HG03378 (cell line): ENCODE data around the gene SPG11.
"Not testable (repeated sequence)": the region's sequence is repeated elsewhere in the genome, so short reads cannot be mapped to it uniquely, and the experiment has no call there.

Source experiments
- ATAC-seq: cut with Tn5 transposase; IDR thresholded peaks from one replicate; pipeline ENCODE4 v1.9.1; 2021; ENCODE audit warnings: mild to moderate bottlenecking, moderate library complexity; ENCODE audit not compliant: unreplicated experiment

SPG11 gene

DNA sequence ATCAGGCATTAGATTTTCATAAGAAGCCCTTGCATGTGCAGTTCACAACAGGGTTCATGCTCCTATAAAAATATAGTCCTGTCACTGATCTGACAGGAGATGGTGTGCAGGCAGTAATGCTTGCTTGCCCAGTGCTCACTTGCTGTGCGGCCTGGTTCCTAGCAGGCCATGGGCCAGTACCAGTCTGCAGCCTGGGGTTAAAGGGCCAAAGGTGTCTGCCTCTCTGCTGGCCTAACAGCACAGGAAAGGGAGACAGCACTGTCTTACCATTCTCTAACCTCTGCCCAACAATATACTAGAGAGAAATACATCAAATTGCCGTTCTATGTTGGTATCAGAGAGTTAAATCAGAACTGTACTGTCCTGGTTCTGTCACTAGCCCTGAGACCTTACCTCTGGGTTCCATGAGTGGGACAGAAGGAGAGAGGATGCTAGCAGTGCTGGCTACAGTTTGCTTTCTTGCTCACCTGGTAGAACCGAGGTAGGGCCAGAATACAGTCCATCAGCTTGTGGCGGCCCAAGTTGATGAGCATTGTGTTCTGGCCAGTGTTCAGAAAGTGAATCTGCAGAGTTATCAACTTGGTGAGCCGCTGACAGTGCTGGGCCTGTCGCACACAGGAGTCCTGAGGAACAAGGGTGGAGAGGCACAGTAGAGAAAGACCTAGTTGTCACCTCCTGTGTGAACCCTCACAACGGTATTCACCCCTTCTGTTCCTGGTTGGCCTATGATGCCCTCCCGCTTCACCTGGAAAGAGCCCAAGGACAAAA lies 97.9 kb downstream of the SPG11 start:
- no peak for ATAC-seq

- ATAC-seq = not testable (repeated sequence)
Measured at GRCh38 chr15:44560926-44561325, 102.5 kb downstream of the SPG11 start.

DNA sequence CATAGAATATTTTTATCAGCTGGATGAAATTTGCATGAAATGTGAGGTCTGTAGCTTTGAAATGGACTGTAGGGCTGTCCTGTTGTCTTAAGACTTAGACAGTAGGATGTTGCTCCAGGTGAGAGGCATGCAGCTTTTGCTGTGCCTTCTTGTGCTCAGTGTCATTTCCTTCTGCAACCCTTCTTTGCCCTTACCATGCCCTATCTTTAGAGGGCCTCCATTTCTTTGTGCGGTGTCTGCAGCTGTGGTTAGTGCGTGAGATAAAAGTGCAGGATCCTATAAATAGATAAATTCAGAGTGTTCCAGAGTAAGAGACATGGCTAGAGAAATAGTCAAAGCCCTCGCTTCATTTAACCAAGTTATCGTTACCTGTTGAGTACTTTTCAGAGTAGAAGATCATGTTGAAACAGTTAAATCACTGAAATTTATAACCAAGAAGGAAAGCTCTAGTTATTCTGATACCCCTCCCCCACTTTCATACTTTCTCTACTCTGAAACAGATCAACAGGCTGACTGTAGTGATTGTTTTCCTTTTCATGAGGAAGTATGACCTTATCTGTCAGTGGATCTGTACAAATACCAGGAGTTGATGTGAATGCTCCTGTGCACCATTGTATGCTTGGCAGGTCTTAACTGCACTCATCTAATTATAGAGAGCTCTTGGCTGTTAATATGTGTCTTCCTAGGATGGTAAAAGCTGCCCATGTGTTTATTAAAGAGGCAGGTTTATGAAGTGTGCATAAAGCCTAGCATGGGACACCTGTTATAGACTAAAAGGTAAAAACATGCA lies 108.3 kb downstream of the SPG11 start:
- no peak for ATAC-seq

DNA sequence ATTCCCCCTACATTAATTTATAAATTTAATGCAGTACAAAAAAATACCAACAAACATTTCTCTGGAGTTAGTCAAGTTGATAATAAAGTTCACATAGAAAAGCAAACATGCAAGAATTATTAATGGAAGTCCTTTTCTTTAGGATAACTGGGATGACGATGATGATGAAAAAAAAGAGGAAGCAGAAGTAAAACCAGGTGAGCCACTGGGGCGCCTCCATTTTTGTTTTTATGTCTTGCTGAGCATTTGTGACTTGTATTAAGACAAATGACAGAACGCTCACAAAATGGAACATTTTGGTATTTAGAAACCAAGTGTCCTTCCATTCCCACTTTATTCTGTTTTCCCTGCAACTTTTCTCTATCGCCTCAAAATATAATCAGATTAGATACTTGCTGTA lies 112.7 kb downstream of the SPG11 start:
- ATAC-seq = no peak

DNA sequence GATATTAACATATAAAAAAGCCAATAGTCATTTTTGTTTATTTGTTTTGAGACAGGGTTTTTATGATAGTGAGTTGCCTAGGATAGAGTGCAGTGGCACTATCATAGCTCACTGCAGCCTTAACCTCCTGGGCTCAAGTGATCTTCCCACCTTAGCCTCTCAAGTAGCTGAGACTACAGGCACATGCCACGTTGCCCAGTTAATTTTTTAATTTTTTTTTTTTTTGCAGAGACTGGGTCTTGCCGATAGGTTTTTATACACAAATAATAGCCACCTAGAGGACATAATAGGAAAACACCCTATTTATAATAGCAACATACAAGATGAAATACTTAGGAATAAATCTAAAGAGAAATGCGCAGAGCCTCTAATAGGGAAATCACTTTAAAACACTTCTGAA lies 113.2 kb downstream of the SPG11 start:
- no peak for ATAC-seq

DNA sequence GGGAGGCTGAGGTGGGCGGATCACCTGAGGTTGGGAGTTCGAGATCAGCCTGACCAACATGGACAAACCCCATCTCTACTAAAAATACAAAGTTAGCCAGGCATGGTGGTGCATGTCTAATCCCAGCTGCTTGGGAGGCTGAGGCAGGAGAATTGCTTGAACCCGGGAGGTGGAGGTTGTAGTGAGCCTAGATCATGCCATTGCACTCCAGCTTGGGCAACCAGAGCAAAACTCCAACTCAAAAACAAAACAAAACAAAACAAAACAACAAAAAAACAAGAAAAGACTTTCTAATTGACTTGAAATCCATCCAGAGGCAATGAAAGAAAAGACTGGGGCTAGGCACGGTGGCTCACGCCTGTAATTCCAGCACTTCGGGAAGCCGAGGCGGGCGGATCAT lies 114.3 kb downstream of the SPG11 start:
- ATAC-seq = not testable (repeated sequence)

DNA sequence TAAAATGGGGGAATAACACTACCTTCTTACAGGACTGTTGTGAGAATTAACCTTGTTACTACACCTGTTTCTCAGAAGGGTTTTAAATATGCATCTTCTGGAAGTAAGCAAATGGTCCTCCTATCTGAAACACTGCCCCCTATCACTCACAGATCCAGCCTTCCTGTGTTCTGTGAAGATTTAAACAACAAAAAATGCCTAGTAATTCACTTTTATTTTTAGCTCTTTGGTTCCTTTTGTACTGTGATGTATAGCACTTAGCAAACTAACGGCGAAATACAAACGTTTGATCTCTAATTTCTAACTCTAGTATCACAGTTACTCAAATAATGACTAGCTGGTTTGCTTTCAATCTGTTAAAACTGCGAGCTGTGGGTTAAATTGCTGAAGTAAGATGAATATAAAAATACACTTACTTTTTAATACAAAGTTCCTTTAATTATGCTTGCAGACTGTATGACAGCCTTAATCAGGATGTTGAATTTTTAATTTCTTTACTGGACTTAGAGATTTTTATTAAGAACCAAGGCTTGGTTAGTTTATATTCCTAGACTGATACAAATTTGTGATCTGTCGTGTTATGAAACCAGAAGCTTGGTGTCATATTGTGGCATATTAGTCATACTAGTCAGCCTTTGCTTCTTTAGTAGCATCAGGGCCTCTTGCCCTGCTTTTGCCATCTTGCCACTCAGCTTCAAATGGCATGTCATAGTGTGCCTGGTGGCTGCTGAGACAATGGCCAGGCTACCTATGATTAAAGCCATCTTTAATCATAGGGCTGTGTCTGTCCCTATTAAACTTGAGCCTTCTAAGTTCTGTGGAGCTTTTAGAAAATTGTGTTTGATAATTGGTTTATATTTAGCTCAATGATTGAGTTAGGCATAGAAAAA lies 117.3 kb downstream of the SPG11 start:
- ATAC-seq = peak; percentile 59

DNA sequence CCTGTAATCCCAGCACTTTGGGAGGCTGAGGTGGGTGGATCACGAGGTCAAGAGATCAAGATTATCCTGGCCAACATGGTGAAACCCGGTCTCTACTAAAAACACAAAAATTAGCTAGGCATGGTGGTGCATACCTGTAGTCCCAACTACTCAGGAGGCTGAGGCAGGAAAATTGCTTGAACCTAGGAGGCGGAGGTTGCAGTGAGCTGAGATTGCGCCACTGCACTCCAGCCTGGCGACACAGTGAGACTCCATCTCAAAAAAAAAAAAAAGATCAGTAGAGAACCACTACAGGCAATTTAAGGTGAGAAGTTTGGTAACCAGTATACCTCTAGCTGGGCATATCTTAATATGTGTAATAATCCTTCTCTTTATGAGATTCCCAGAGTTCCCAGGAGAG lies 118.7 kb downstream of the SPG11 start:
- not testable (repeated sequence) for ATAC-seq

DNA sequence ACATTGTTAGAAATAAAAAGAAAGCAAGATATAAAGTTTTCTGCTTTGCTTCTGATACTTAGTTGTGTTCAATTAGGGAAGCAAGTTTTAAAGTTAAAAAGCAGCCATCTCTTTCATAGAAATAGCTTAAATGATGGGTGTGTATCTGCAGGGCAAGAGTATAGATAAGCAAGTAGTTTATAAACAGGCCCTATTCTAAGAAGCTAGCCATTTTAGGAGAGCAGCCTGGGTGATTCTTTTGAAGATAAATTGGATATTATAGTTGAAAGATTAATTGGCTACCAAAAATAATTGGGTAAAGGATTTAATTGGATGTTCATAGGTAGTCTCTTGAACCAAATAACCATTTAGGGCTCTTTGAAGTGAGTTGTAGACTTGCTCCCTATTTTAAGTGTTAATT lies 120.9 kb downstream of the SPG11 start:
- no peak for ATAC-seq

DNA sequence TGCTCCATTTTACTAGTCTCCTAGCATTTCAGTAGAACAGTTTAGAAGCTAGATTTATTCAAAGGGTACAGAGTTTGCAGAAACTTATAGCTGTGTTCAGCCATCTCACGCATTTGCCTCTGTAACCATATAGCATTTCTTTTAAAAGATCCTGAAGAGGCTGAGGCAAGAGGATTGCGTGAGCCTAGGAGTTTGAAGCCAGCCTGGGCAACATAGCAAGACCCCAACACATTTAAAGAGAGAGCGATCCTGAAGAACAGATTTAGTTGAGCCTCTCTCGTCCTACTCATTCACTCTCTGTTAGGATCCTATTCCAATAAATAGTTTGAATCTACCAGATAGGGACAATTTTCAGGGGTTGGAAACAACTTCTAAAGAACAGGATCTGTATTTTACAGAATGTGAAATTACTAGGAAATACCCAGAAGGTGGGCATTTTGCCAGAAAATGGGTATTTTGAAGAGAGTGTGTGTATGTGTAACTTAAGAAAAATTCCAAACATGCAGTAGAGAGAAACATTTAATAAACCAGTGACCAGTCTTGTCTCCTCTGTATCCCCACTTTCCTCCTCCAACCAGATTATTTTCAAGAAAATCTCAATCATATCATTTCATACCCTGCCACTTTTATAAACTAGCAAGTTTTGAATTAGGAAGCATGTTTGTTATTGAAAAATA lies 122.0 kb downstream of the SPG11 start:
- no peak for ATAC-seq

GRCh38 chr15:44537735-44538240 lies 125.7 kb downstream of the SPG11 start:
- no peak for ATAC-seq

GRCh38 chr15:44536962-44537734 lies 126.3 kb downstream of the SPG11 start, which contains the start of gene EIF3J:
Gene EIF3J, plus strand, starts transcription at chr15:44537147. Its CDS starts 48 bp downstream, at chr15:44537195.
- peak; percentile 81 for ATAC-seq

DNA sequence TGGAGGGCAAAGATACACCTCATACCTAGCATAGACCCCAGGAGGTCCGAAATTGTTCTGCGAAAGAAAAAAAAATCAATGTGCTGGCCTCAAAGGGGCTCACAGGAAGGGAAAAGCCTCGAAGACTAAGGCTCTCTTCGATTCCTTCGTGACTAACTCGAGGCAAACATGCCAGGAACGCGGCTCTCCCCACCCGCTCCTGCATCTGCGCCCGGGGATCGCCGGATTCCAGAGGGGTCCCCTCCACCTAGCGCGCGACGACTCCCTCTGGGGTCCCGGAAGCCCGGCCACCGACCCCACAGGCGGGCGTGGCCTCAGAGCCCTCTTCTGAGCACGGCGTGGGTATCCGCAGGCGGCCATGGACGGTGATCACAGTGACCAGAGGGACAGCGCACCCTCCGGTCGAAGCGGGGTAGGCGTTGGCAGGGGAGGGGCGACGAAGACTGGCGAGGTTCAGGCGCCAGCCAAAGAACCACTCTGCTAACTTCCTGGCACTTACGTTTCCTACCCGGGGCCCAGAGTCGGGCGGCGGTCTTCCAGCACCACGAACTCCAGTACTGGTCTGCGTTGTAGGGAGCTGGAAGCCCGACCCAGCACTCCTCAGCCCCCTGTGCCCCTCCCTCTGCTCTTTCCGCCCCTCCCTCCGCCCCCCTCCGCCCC lies 127.0 kb downstream of the SPG11 start:
- peak; percentile 60 for ATAC-seq

- no peak for ATAC-seq
Measured at GRCh38 chr15:44535523-44536301, 127.8 kb downstream of the SPG11 start.

GRCh38 chr15:44535092-44535491 lies 128.4 kb downstream of the SPG11 start:
- no peak for ATAC-seq

DNA sequence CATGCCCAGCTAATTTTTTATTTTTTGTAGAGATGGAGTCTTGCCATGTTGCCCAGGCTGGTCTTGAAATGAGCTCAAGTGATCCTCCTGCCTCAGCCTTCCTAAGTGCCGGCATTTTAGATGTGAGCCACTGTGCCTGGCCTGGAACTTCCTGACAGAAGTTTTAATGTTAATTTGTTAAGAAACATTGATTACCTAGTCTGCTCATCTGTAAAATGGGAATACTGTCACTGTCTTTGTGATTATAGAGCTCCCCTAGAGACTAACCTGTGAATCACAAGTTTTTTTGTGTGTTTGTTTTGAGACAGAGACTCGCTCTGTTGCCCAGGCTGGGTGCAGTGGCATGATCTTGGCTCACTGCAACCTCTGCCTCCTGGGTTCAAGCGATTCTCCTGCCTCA lies 130.8 kb downstream of the SPG11 start:
- ATAC-seq = no peak

- not testable (repeated sequence) for ATAC-seq
Measured at GRCh38 chr15:44532275-44532674, 131.2 kb downstream of the SPG11 start.

DNA sequence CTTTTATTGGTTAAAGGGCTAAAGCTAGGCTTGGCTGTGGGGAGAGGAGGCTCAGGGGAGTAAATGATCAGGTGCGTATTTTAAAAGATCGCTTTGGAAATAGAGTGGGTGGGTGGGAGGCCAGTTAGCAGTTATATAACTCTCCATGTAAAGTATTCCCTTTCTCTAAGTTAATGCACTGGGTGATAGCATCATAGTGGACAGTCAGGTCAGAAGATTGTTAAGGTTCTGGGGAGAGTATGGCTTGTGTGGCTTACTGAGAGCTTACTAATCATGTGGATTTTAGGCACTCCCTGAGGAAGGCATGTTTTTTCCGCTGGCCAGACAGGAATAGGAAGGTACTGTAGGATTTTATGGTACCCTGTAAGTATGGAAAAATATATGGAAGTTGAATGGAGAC lies 132.8 kb downstream of the SPG11 start:
- no peak for ATAC-seq
